Measurements from ENCODE around the gene SCRN1. TPM values are rescaled to one million over a fixed set of nuclear protein-coding genes. Genes with fewer than 3 reads are reported as not detected.

The SCRN1 gene
- total and polyA plus RNA-seq, 3 experiments from 2014 or later = 3.5 to 13.9 (median 4.3) TPM

DNA sequence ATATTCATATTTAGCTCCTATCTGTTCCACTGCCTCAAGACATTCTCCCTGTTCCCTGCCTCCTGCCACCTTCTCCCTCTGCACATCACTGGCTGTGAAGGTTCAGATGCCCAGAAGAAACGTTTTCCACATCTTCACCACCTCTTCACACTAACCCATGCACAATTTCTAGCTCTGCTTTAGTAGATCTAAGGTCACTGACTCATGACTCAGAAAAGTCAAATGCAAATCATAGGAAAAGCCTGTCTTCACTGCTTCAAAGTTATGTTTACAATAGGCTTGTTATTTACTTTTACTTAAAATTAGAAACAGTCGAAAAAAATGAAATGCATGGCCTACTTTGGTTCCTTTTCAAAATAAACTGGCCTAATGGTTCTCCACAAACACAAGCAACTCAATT, 2.5 kb downstream of the SCRN1 start:
- no peaks in the 10 kb centered on the region for H3K4me1 ChIP-seq (ENCODE audit: insufficient read depth, low read length)
- peaks cover 8 to 21% (median 11%) of the 10 kb centered on the region in 3 donors for H3K4me1 Mint-ChIP-seq
- ChIA-PET CTCF (no interaction called here), POLR2A (interaction anchor here (1.0 kb wide), 1 partner anchor 42 kb away, joined by 4 read pairs; no protein-coding TSS in a partner anchor)
- peaks cover 34 to 55% of the 10 kb centered on the region in 2 donors for H3K27me3 Mint-ChIP-seq
- no peaks in the 10 kb centered on the region for H3K9me3 ChIP-seq (ENCODE audit: low read length)
- peak overlapping the region in 2 of 7 donors; percentile 15 to 95 for H3K4me3 Mint-ChIP-seq
- H3K27me3 ChIP-seq (ENCODE audit: insufficient read depth, low read length, poor library complexity, severe bottlenecking) = peaks cover 27% of the 10 kb centered on the region
- H3K4me3 ChIP-seq (ENCODE audit: low read length) = no peak overlapping the region
- H3K27ac Mint-ChIP-seq = peak overlapping the region in 6 of 8 donors; percentile 2 to 35 (median 24)
- no peaks in the 10 kb centered on the region for H3K36me3 ChIP-seq (ENCODE audit: insufficient read depth, low read length)
- H3K27ac ChIP-seq (ENCODE audit: low read depth, low read length) = no peak overlapping the region
- peaks cover 0 to 8% (median 2%) of the 10 kb centered on the region in 5 donors for H3K9me3 Mint-ChIP-seq
- DNase-seq = no peak
- no peaks in the 10 kb centered on the region for H3K36me3 Mint-ChIP-seq

DNA sequence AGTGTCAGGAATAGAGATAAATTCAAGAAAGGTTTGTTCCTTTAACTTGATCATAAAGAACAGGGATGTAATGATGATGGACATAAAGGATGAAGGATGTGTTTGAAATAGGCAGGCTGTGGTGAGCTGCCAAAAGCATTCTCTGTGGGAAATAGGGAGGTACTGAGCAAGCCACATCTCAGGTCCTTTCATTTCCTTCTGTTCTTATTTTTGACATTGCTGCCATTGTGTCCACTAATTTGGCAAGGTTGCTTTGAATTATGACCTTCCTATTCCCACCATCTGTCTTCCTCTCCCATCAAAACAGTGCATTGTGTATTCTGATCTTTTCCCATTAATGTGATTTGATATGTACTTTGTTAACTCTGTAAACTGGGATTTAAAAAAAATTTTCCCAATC, 9.4 kb downstream of the SCRN1 start:
- H3K9me3 ChIP-seq (ENCODE audit: low read length) = no peaks in the 10 kb centered on the region
- no peaks in the 10 kb centered on the region for H3K36me3 ChIP-seq (ENCODE audit: insufficient read depth, low read length)
- no peak overlapping the region for H3K4me3 ChIP-seq (ENCODE audit: low read length)
- H3K4me3 Mint-ChIP-seq = no peak overlapping the region
- peaks cover 4 to 47% of the 10 kb centered on the region in 2 donors for H3K27me3 Mint-ChIP-seq
- no peaks in the 10 kb centered on the region for H3K27me3 ChIP-seq (ENCODE audit: insufficient read depth, low read length, poor library complexity, severe bottlenecking)
- no peak for DNase-seq
- H3K27ac Mint-ChIP-seq = no peak overlapping the region
- no peak overlapping the region for H3K27ac ChIP-seq (ENCODE audit: low read depth, low read length)
- H3K4me1 Mint-ChIP-seq = peaks cover 0 to 5% (median 0%) of the 10 kb centered on the region in 3 donors
- H3K36me3 Mint-ChIP-seq = no peaks in the 10 kb centered on the region
- CTCF ChIA-PET = interaction anchor here (0.5 kb wide), 1 partner anchor 393 kb away, joined by 3 read pairs; no protein-coding TSS in a partner anchor
- H3K9me3 Mint-ChIP-seq = no peaks in the 10 kb centered on the region
- POLR2A ChIA-PET = no interaction called here
- no peaks in the 10 kb centered on the region for H3K4me1 ChIP-seq (ENCODE audit: insufficient read depth, low read length)

DNA sequence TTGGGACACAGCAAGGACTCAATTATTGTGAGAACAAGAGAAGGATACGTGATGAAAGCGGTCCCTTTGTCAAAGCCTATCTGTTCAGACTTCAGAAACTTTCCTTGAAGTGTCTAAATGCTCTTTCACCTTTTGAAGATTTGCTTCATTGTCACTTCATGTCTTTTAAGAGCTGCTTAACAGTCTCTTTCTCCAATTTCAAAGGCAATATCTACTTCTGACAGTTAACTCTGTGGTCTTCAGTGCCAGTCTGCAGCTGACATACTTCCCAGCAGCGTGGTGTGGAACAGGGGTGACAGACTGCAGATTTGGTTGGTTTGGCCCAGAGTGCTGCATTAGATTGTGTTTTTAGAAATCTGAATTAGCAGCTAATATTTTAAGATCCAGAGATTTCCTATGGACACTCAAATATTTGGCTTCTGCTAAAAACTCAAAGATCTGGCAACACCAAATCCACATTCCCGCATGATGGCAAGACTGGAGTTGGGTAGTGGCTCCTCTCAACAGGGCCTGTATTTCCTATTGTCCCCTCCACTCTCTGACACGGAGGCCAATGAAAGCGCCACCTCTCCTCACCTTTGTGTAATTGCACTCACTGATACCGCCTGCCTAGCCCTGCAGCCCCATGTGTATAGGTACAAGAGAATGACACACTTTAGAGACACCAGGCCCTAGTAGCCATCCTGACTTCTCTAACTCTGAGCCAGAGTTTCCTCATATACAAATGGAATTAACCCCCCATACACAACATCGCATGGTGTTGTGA, 11.5 kb downstream of the SCRN1 start:
- peaks cover 0 to 5% (median 0%) of the 10 kb centered on the region in 3 donors for H3K4me1 Mint-ChIP-seq
- peak overlapping the region in 1 of 8 donors; percentile 30 for H3K27ac Mint-ChIP-seq
- no peaks in the 10 kb centered on the region for H3K4me1 ChIP-seq (ENCODE audit: insufficient read depth, low read length)
- ChIA-PET CTCF (interaction anchor here (1.6 kb wide), 1 partner anchor 15 kb away, joined by 4 read pairs; no protein-coding TSS in a partner anchor), POLR2A (no interaction called here)
- no peaks in the 10 kb centered on the region for H3K36me3 ChIP-seq (ENCODE audit: insufficient read depth, low read length)
- H3K9me3 ChIP-seq (ENCODE audit: low read length) = no peaks in the 10 kb centered on the region
- H3K4me3 Mint-ChIP-seq = no peak overlapping the region
- H3K36me3 Mint-ChIP-seq = no peaks in the 10 kb centered on the region
- no peaks in the 10 kb centered on the region for H3K27me3 ChIP-seq (ENCODE audit: insufficient read depth, low read length, poor library complexity, severe bottlenecking)
- H3K27me3 Mint-ChIP-seq = peaks cover 3 to 46% of the 10 kb centered on the region in 2 donors
- no peak overlapping the region for H3K4me3 ChIP-seq (ENCODE audit: low read length)
- H3K27ac ChIP-seq (ENCODE audit: low read depth, low read length) = no peak overlapping the region
- no peaks in the 10 kb centered on the region for H3K9me3 Mint-ChIP-seq
- no peak for DNase-seq

DNA sequence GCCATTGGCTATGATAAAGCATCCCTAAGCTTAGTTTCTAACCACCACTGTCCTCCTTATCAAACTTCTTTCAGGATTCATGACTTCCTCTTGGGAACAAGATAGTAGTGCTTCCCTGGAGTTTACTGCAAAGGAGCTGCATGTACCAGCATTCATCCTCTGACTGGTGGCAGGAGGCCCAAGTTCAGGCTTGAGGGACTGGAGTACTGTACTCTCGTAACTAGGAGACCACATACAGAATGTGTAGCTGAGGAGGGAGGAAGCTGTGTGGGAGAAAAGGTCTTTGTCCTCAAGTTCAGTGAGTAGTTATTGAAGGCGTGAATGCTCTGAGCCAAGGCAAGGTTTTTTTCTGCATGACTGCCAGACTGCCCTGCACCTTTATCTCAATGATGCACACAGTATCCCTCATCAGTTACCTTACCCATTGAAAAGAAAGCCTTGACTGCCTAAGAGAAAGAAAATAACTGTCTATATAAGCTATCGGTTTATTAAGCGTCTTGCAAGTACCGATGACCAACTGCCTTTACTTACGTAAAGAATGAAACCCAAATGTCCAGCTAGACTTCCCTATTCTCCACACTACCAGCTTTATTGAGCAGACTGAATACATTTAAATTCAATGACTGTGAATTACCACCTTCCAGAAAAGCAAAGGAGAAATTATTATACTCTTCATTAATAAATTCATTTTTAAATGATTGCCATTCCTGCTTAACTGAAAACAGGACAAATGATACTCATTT, 12.8 kb downstream of the SCRN1 start:
- Histone ChIP-seq H3K4me1 (ENCODE audit: insufficient read depth, low read length) (no peaks in the 10 kb centered on the region), H3K36me3 (ENCODE audit: insufficient read depth, low read length) (no peaks in the 10 kb centered on the region), H3K4me3 (ENCODE audit: low read length) (no peak overlapping the region), H3K27me3 (ENCODE audit: insufficient read depth, low read length, poor library complexity, severe bottlenecking) (no peaks in the 10 kb centered on the region), H3K9me3 (ENCODE audit: low read length) (no peaks in the 10 kb centered on the region), H3K27ac (ENCODE audit: low read depth, low read length) (no peak overlapping the region)
- POLR2A ChIA-PET = no interaction called here
- no peak overlapping the region for H3K27ac Mint-ChIP-seq
- DNase-seq = no peak
- H3K4me3 Mint-ChIP-seq = no peak overlapping the region
- no peaks in the 10 kb centered on the region for H3K36me3 Mint-ChIP-seq
- peaks cover 4 to 41% of the 10 kb centered on the region in 2 donors for H3K27me3 Mint-ChIP-seq
- H3K9me3 Mint-ChIP-seq = no peaks in the 10 kb centered on the region
- H3K4me1 Mint-ChIP-seq = peaks cover 0 to 5% (median 2%) of the 10 kb centered on the region in 3 donors
- CTCF ChIA-PET = interaction anchor here (1.6 kb wide), 1 partner anchor 16 kb away, joined by 4 read pairs; no protein-coding TSS in a partner anchor

DNA sequence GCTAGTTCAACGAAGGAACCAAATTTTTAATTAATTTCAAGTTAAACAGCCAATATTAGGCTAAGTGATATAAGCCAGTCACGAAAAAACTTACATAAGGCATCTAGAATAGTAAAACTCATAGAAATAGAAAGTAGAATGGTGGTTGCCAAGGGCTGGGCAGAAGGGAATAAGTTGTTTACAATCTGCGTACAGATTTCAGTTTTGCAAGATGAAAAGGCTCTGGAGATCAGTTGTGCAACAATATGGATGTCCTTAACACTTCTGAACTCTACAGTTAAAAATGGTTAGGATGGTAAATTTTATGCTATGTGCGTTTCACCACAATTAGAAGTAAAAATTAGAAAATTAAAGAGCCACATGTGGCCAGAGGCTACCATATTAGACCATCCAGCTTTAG, 13.3 kb downstream of the SCRN1 start:
- Histone ChIP-seq H3K9me3 (ENCODE audit: low read length) (no peaks in the 10 kb centered on the region), H3K4me1 (ENCODE audit: insufficient read depth, low read length) (no peaks in the 10 kb centered on the region), H3K4me3 (ENCODE audit: low read length) (no peak overlapping the region), H3K27ac (ENCODE audit: low read depth, low read length) (no peak overlapping the region), H3K36me3 (ENCODE audit: insufficient read depth, low read length) (no peaks in the 10 kb centered on the region), H3K27me3 (ENCODE audit: insufficient read depth, low read length, poor library complexity, severe bottlenecking) (no peaks in the 10 kb centered on the region)
- H3K9me3 Mint-ChIP-seq = no peaks in the 10 kb centered on the region
- H3K27me3 Mint-ChIP-seq = peaks cover 4 to 41% of the 10 kb centered on the region in 2 donors
- no peak for DNase-seq
- H3K36me3 Mint-ChIP-seq = no peaks in the 10 kb centered on the region
- ChIA-PET POLR2A (no interaction called here), CTCF (no interaction called here)
- no peak overlapping the region for H3K4me3 Mint-ChIP-seq
- H3K27ac Mint-ChIP-seq = no peak overlapping the region
- peaks cover 0 to 5% (median 4%) of the 10 kb centered on the region in 3 donors for H3K4me1 Mint-ChIP-seq

DNA sequence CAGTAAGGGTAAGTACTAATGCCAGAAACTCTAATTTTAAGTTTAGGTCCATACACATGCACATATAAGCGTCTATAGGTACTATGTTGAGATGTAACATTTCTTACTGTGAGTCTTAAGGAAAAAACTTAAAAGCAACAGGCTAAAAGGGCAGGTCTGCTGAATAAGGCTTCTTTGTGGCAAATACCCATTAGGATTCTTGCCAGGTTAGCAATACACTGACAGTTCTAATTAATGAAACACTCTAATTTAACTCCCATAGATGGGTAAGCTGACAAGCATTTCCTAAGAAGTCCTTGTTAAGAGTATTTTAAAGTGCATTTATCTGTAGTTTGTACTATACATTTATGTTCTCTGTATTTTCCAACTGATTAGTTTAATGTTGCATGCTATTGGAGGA, 14.0 kb downstream of the SCRN1 start:
- no peak overlapping the region for H3K27ac Mint-ChIP-seq
- ChIA-PET CTCF (no interaction called here), POLR2A (no interaction called here)

DNA sequence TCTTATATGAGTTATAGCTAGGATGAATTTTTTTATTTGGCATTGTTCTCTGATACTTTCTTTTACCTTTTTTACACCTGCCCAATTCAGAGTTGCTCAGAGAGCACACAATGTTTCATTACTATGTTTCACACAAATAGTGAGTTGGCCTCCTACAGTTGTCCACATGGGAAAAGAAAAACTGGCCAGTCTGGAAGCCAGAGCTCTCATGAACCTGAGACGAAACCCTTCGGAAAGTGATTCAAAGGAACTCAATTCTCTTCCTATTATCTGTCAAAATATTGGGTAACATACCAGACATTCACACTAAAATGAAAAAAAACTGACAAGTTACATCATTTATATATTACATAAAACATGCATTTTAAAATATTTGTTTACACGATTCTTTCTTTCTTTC, 15.3 kb downstream of the SCRN1 start:
- ChIA-PET POLR2A (no interaction called here), CTCF (interaction anchor here (1.3 kb wide), 1 partner anchor 53 kb away, joined by 3 read pairs; no protein-coding TSS in a partner anchor)
- Mint-ChIP-seq H3K9me3 (no peaks in the 10 kb centered on the region), H3K27me3 (peaks cover 4 to 47% of the 10 kb centered on the region in 2 donors), H3K36me3 (no peaks in the 10 kb centered on the region), H3K4me1 (peaks cover 10 to 17% (median 13%) of the 10 kb centered on the region in 3 donors), H3K4me3 (no peak overlapping the region), H3K27ac (peak overlapping the region in 1 of 8 donors; percentile 43)
- no peaks in the 10 kb centered on the region for H3K27me3 ChIP-seq (ENCODE audit: insufficient read depth, low read length, poor library complexity, severe bottlenecking)
- no peak overlapping the region for H3K4me3 ChIP-seq (ENCODE audit: low read length)
- H3K4me1 ChIP-seq (ENCODE audit: insufficient read depth, low read length) = no peaks in the 10 kb centered on the region
- H3K36me3 ChIP-seq (ENCODE audit: insufficient read depth, low read length) = no peaks in the 10 kb centered on the region
- no peak for DNase-seq
- no peaks in the 10 kb centered on the region for H3K9me3 ChIP-seq (ENCODE audit: low read length)
- no peak overlapping the region for H3K27ac ChIP-seq (ENCODE audit: low read depth, low read length)

More for the DNA sequence above, 14.0 kb downstream of the SCRN1 start:
- Histone ChIP-seq H3K36me3 (ENCODE audit: insufficient read depth, low read length) (no peaks in the 10 kb centered on the region), H3K4me3 (ENCODE audit: low read length) (no peak overlapping the region), H3K4me1 (ENCODE audit: insufficient read depth, low read length) (no peaks in the 10 kb centered on the region), H3K9me3 (ENCODE audit: low read length) (no peaks in the 10 kb centered on the region), H3K27ac (ENCODE audit: low read depth, low read length) (no peak overlapping the region), H3K27me3 (ENCODE audit: insufficient read depth, low read length, poor library complexity, severe bottlenecking) (no peaks in the 10 kb centered on the region)
- Mint-ChIP-seq H3K4me3 (no peak overlapping the region), H3K36me3 (no peaks in the 10 kb centered on the region), H3K4me1 (peaks cover 0 to 5% (median 4%) of the 10 kb centered on the region in 3 donors), H3K27me3 (peaks cover 4 to 46% of the 10 kb centered on the region in 2 donors), H3K9me3 (no peaks in the 10 kb centered on the region)
- DNase-seq = no peak

DNA sequence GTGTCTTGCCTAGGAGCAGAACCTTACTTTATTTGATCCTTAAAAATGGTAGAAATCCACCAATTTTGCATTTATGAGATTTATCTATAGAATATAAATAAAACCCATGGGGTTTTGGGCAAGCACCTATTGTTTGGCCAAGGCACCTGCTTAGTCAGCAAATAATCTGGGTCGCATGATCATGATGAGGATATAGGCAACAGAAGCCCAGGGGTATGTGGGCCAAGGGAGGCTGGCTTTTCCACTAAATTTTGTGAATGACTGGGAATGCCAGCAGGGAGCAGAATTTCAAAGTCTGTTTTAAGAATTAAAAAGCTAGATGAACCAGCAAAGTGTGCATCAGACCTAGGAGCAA, 17.3 kb downstream of the SCRN1 start:
- no peaks in the 10 kb centered on the region for H3K4me1 ChIP-seq (ENCODE audit: insufficient read depth, low read length)
- Mint-ChIP-seq H3K27me3 (peaks cover 4 to 52% of the 10 kb centered on the region in 2 donors), H3K36me3 (no peaks in the 10 kb centered on the region), H3K9me3 (no peaks in the 10 kb centered on the region), H3K4me1 (peaks cover 10 to 23% (median 15%) of the 10 kb centered on the region in 3 donors), H3K27ac (no peak overlapping the region), H3K4me3 (no peak overlapping the region)
- no peak overlapping the region for H3K4me3 ChIP-seq (ENCODE audit: low read length)
- no peak overlapping the region for H3K27ac ChIP-seq (ENCODE audit: low read depth, low read length)
- no peaks in the 10 kb centered on the region for H3K36me3 ChIP-seq (ENCODE audit: insufficient read depth, low read length)
- ChIA-PET CTCF (interaction anchor here (1.3 kb wide), 1 partner anchor 66 kb away, joined by 3 read pairs; no protein-coding TSS in a partner anchor), POLR2A (no interaction called here)
- no peaks in the 10 kb centered on the region for H3K27me3 ChIP-seq (ENCODE audit: insufficient read depth, low read length, poor library complexity, severe bottlenecking)
- no peak for DNase-seq
- H3K9me3 ChIP-seq (ENCODE audit: low read length) = no peaks in the 10 kb centered on the region
